ENCODE measurements around the gene GAL. TPM values are rescaled to one million over a fixed set of nuclear protein-coding genes. Genes with fewer than 3 reads are reported as not detected.

The GAL gene
- polyA plus RNA-seq, 1 experiment: 2.8 TPM

DNA sequence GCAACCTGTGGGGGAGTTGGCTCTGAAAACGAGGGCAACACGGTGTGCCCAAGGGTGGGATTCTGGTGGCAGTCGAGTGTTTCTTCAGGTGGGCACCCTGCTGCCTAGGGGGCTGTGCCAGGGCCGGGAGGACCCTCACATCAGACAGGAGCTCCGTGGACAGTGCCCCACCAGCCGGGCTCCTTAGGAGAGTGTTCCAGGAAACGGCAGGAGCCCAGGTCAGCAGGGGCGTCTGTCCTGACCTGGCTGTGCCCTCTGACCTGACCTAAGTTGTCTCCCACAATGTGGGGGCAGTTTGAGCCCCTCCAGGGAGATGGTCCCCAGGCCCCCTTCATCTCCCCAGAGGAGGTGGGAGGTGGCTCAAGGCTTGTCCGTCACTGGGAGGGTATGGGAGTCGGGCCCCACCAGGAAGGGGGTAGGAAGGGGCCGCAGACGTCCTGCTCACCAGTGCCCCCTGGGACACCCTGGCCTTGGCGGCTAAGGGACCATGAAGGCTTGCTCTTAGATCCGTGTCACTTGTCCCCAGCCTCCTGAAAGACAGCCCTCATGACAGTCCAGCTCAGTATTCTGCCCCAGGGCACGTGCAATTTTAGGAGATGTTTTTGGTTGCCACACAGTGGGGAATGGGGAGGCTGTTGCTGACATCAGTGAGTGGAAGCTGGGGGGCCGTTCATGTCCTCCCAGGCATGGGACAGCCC, 32.2 kb upstream of the GAL start:
- H3K36me3 ChIP-seq (ENCODE audit: control insufficient read depth, insufficient read depth, low read length): no peaks in the 10 kb centered on the region
- POLR2A ChIA-PET: no interaction called here
- H3K27me3 ChIP-seq (ENCODE audit: control insufficient read depth, insufficient read depth, low read length): peaks cover 17% of the 10 kb centered on the region
- no peak for DNase-seq (ENCODE audit: low read depth)
- CTCF ChIA-PET: no interaction called here
- H3K4me3 ChIP-seq (ENCODE audit: low read depth, low read length): no peak overlapping the region
- TF ChIP-seq, protein P1, sequence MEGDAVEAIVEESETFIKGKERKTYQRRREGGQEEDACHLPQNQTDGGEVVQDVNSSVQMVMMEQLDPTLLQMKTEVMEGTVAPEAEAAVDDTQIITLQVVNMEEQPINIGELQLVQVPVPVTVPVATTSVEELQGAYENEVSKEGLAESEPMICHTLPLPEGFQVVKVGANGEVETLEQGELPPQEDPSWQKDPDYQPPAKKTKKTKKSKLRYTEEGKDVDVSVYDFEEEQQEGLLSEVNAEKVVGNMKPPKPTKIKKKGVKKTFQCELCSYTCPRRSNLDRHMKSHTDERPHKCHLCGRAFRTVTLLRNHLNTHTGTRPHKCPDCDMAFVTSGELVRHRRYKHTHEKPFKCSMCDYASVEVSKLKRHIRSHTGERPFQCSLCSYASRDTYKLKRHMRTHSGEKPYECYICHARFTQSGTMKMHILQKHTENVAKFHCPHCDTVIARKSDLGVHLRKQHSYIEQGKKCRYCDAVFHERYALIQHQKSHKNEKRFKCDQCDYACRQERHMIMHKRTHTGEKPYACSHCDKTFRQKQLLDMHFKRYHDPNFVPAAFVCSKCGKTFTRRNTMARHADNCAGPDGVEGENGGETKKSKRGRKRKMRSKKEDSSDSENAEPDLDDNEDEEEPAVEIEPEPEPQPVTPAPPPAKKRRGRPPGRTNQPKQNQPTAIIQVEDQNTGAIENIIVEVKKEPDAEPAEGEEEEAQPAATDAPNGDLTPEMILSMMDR (IDR thresholded peaks at IDR 0.05; ENCODE audit: insufficient read depth, low read depth, low read length): no peak

DNA sequence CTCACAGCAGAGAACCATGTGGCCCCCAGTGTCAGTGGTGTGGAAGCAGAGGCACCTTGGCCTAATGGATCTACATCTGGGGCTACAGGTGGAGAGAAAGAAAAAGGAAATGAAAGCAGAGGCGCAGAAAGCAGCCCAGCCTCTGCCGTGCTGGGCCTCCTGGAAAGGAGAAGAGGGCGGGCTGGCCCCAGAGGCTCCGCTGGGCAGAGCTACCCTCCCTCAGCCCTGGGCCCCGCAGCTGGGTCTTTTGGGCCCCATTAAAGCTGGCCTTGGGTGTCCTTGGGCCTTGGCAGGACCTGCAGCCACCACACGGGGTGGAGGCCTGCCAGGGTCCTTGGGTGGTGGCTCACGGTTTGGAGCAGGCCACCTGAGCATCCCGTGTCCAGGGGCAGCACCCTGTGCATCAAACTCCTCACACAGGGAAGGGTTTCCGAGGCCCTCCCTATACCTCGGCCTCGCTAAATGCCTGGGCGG, 31.6 kb upstream of the GAL start:
- Histone ChIP-seq H3K27me3 (ENCODE audit: control insufficient read depth, insufficient read depth, low read length) (peaks cover 12% of the 10 kb centered on the region), H3K4me3 (ENCODE audit: low read depth, low read length) (no peak overlapping the region), H3K36me3 (ENCODE audit: control insufficient read depth, insufficient read depth, low read length) (no peaks in the 10 kb centered on the region)
- CTCF ChIA-PET: no interaction called here
- TF ChIP-seq, protein P1 (IDR thresholded peaks at IDR 0.05; ENCODE audit: insufficient read depth, low read depth, low read length): no peak
- POLR2A ChIA-PET: no interaction called here
- no peak for DNase-seq (ENCODE audit: low read depth)

DNA sequence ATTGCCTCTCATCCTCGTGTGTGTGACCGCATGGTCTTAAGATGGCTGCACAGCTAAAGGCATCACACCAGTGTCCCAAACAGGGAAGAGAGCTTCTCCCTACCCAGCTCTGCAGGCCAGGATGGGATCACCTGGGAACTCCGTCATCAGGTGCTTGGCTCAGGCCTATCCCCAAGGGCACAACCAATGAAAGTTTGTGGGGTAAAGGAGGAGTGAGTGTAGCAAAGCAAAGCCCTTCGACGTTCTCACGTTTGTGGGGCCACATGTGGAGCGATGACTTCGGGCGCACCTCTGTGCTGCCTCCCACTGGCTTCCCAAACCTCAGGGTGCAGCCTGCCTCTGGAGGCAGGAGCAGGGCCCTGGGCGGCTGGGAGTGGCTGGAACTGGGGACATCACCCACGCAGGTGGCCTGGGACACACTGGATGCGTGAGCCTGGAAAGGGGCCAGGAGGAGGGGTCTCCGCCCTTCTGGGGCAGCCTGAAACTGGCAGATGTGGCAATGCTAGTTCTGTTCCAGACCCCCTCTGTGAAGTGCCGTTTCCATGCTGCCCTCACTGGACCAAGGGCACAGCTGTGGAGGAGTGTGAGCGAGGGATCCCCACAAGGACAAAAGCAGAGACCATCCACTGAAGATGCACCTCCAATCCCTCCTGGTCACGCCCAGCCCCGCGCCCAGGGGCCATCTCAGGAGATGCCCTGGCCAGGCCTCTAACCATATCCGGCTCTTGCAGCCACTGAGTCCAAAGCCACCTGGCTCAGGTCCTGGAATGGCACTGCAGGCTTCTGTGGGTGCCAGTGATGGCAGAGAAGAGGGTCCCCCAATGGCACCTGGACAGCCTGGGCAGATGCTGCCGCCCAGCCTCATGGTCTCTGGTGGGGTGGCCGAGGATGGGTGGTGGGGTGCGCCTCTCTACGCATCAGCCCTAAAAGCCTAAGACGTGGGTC, 30.6 kb upstream of the GAL start:
- POLR2A ChIA-PET: no interaction called here
- TF ChIP-seq, protein P1 (IDR thresholded peaks at IDR 0.05; ENCODE audit: insufficient read depth, low read depth, low read length): no peak
- no peak overlapping the region for H3K4me3 ChIP-seq (ENCODE audit: low read depth, low read length)
- peaks cover 8% of the 10 kb centered on the region for H3K27me3 ChIP-seq (ENCODE audit: control insufficient read depth, insufficient read depth, low read length)
- DNase-seq (ENCODE audit: low read depth): no peak
- H3K36me3 ChIP-seq (ENCODE audit: control insufficient read depth, insufficient read depth, low read length): no peaks in the 10 kb centered on the region
- CTCF ChIA-PET: no interaction called here

DNA sequence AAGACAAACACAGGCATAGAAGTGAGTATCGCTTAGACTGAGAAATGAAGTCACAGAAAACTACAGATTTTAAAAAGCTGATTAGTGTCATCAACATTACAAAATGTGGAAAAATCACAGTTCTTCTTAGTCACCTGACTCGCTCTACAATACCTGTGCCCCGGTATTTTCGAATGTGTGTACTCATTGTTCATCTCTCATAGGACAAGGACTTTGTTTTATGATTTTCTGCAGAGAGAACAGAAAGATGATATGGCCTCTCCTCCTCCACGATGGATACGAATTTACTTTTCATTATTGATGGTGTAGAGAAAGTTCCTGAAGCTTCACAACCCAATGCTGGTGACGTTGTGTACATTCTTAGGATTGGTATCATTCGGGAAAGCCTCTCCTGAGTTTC, 29.4 kb upstream of the GAL start:
- Histone ChIP-seq H3K27me3 (ENCODE audit: control insufficient read depth, insufficient read depth, low read length) (peaks cover 5% of the 10 kb centered on the region; the same call in 1 of the 2 replicates), H3K36me3 (ENCODE audit: control insufficient read depth, insufficient read depth, low read length) (no peaks in the 10 kb centered on the region), H3K4me3 (ENCODE audit: low read depth, low read length) (no peak overlapping the region)
- ChIA-PET CTCF (no interaction called here), POLR2A (no interaction called here)
- no peak for DNase-seq (ENCODE audit: low read depth)
- TF ChIP-seq, protein P1 (IDR thresholded peaks at IDR 0.05; ENCODE audit: insufficient read depth, low read depth, low read length): no peak

DNA sequence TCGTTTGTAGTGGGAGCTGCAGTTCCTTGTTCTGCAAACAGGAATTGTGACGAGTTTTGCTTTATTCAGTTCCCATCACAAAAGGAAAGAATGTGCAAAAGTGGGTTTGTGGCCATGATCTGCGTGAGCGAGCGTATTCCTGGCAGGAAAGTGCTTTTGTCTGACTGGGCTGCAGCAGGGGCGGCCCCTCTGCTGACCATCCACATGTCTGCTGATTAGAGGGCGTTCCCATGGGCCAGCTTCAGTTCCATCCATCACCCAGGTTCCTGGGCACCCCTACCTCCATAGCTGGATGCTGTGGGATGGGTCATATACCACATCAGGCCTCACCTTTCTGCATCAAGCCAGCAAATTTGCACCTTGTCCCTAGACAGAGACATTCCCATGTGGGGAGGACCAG, 28.9 kb upstream of the GAL start:
- DNase-seq (ENCODE audit: low read depth): no peak
- TF ChIP-seq, protein P1 (IDR thresholded peaks at IDR 0.05; ENCODE audit: insufficient read depth, low read depth, low read length): no peak
- no peaks in the 10 kb centered on the region for H3K36me3 ChIP-seq (ENCODE audit: control insufficient read depth, insufficient read depth, low read length)
- POLR2A ChIA-PET: no interaction called here
- H3K4me3 ChIP-seq (ENCODE audit: low read depth, low read length): no peak overlapping the region
- H3K27me3 ChIP-seq (ENCODE audit: control insufficient read depth, insufficient read depth, low read length): peaks cover 4% of the 10 kb centered on the region; the same call in 1 of the 2 replicates
- CTCF ChIA-PET: no interaction called here
